ENCODE measurements around the gene SRF. TPM values are rescaled to one million over a fixed set of nuclear protein-coding genes. Genes with fewer than 3 reads are reported as not detected.
A peak's percentile ranks its signal among the peaks of the same experiment; 100 is the strongest.

SRF gene
- total and polyA plus RNA-seq, 2 donors (not counting 3 experiments of a cell fraction or from before 2014, with no cell fraction given): 34.4 to 55.8 TPM

- intact Hi-C loops (cut with micrococcal nuclease): loop anchor here (5.0 kb wide), 1 partner anchor 84 kb away; the partner anchor contains the start of genes KLC4 and MRPL2
- Histone ChIP-seq H3K9me1 (replicated peaks; ENCODE audit: control insufficient read depth, extremely low read depth, insufficient read depth, low read length) (no peaks in the 10 kb centered on the region), H3K4me1 (ENCODE audit: control insufficient read depth, extremely low read depth, insufficient read depth, low read length) (no peaks in the 10 kb centered on the region), H4K20me1 (replicated peaks; ENCODE audit: control insufficient read depth, extremely low read depth, insufficient read depth, low read length) (no peaks in the 10 kb centered on the region), H3K36me3 (ENCODE audit: control insufficient read depth in 2 of 2, extremely low read depth in 1 of 2, insufficient read depth in 2 of 2, low read length in 2 of 2) (no peaks in the 10 kb centered on the region), H3K27me3 (ENCODE audit: control insufficient read depth in 2 of 2, insufficient read depth in 2 of 2, low read length in 2 of 2) (no peaks in the 10 kb centered on the region), H3K9ac (replicated peaks; ENCODE audit: extremely low read depth, insufficient read depth, low read length) (no peak overlapping the region), H2AFZ (ENCODE audit: low read depth, low read length) (no peak overlapping the region), H3K4me3 (replicated peaks in 1 of 3; ENCODE audit: insufficient read depth in 1 of 3, low read depth in 1 of 3, low read length in 3 of 3) (no peak overlapping the region), H3K4me2 (ENCODE audit: insufficient read depth, low read length) (no peak overlapping the region), H3K27ac (ENCODE audit: insufficient read depth, low read depth, low read length) (no peak overlapping the region), H3K79me2 (ENCODE audit: control insufficient read depth, insufficient read depth, low read length) (no peaks in the 10 kb centered on the region), H3K9me3 (replicated peaks; ENCODE audit: control insufficient read depth, insufficient read depth, low read length) (no peaks in the 10 kb centered on the region)
- BruUV-seq (replicated peaks): TSS peak; percentile 19
- TF ChIP-seq JUN (IDR thresholded peaks at IDR 0.05; ENCODE audit: borderline replicate concordance, insufficient read depth, insufficient read length, low read depth) (no peak), POLR2AphosphoS5 (IDR thresholded peaks at IDR 0.05; ENCODE audit: insufficient read depth, low read depth, low read length) (no peak)
- dilution Hi-C loops (cut with MboI; ENCODE audit: extremely low pct_ligation_motif_present, low sequenced_read_pairs): no loop called here
- CTCF ChIA-PET: no interaction called here
- POLR2A ChIA-PET: no interaction called here
- FAIRE-seq (no peak), DNase-seq (ENCODE audit: low read depth, low spot score) (no peak)
Measured at GRCh38 chr6:43141644-43142043, 29.4 kb upstream of the SRF start.

GRCh38 chr6:43142101-43142500 lies 29.0 kb upstream of the SRF start:
- Histone ChIP-seq H3K27ac (ENCODE audit: insufficient read depth, low read depth, low read length) (no peak overlapping the region), H3K9me3 (replicated peaks; ENCODE audit: control insufficient read depth, insufficient read depth, low read length) (no peaks in the 10 kb centered on the region), H3K27me3 (ENCODE audit: control insufficient read depth in 2 of 2, insufficient read depth in 2 of 2, low read length in 2 of 2) (no peaks in the 10 kb centered on the region), H3K9ac (replicated peaks; ENCODE audit: extremely low read depth, insufficient read depth, low read length) (no peak overlapping the region), H2AFZ (ENCODE audit: low read depth, low read length) (no peak overlapping the region), H3K36me3 (ENCODE audit: control insufficient read depth in 2 of 2, extremely low read depth in 1 of 2, insufficient read depth in 2 of 2, low read length in 2 of 2) (no peaks in the 10 kb centered on the region), H3K4me2 (ENCODE audit: insufficient read depth, low read length) (no peak overlapping the region), H3K79me2 (ENCODE audit: control insufficient read depth, insufficient read depth, low read length) (no peaks in the 10 kb centered on the region), H4K20me1 (replicated peaks; ENCODE audit: control insufficient read depth, extremely low read depth, insufficient read depth, low read length) (no peaks in the 10 kb centered on the region), H3K4me1 (ENCODE audit: control insufficient read depth, extremely low read depth, insufficient read depth, low read length) (no peaks in the 10 kb centered on the region), H3K4me3 (replicated peaks in 1 of 3; ENCODE audit: insufficient read depth in 1 of 3, low read depth in 1 of 3, low read length in 3 of 3) (no peak overlapping the region), H3K9me1 (replicated peaks; ENCODE audit: control insufficient read depth, extremely low read depth, insufficient read depth, low read length) (no peaks in the 10 kb centered on the region)
- BruUV-seq (replicated peaks): no TSS peak
- POLR2A ChIA-PET: no interaction called here
- no peak for TF ChIP-seq JUN (IDR thresholded peaks at IDR 0.05; ENCODE audit: borderline replicate concordance, insufficient read depth, insufficient read length, low read depth)
- TF ChIP-seq FOS (IDR thresholded peaks at IDR 0.05; ENCODE audit: borderline replicate concordance, insufficient read depth, low read length): no peak
- TF ChIP-seq, protein P1, sequence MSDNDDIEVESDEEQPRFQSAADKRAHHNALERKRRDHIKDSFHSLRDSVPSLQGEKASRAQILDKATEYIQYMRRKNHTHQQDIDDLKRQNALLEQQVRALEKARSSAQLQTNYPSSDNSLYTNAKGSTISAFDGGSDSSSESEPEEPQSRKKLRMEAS (IDR thresholded peaks at IDR 0.05; ENCODE audit: insufficient read depth, insufficient read length): no peak
- TF ChIP-seq EZH2 (IDR thresholded peaks at IDR 0.05; ENCODE audit: borderline replicate concordance, low read depth, low read length, severe bottlenecking): no peak
- TF ChIP-seq GATA2 (IDR thresholded peaks at IDR 0.05; ENCODE audit: insufficient read depth, insufficient read length, low read depth, low read length): no peak
- no peak for TF ChIP-seq MYC (IDR thresholded peaks at IDR 0.05; ENCODE audit: low read depth, low read length)
- TF ChIP-seq, protein P2, sequence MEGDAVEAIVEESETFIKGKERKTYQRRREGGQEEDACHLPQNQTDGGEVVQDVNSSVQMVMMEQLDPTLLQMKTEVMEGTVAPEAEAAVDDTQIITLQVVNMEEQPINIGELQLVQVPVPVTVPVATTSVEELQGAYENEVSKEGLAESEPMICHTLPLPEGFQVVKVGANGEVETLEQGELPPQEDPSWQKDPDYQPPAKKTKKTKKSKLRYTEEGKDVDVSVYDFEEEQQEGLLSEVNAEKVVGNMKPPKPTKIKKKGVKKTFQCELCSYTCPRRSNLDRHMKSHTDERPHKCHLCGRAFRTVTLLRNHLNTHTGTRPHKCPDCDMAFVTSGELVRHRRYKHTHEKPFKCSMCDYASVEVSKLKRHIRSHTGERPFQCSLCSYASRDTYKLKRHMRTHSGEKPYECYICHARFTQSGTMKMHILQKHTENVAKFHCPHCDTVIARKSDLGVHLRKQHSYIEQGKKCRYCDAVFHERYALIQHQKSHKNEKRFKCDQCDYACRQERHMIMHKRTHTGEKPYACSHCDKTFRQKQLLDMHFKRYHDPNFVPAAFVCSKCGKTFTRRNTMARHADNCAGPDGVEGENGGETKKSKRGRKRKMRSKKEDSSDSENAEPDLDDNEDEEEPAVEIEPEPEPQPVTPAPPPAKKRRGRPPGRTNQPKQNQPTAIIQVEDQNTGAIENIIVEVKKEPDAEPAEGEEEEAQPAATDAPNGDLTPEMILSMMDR (IDR thresholded peaks at IDR 0.05; ENCODE audit: extremely low read depth in 1 of 2, insufficient read depth in 1 of 2, low read depth in 1 of 2, low read length in 2 of 2): no peak
- TF ChIP-seq POLR2A (IDR thresholded peaks at IDR 0.05; ENCODE audit: low read depth, low read length): no peak
- TF ChIP-seq POLR2AphosphoS5 (IDR thresholded peaks at IDR 0.05; ENCODE audit: insufficient read depth, low read depth, low read length): no peak
- CTCF ChIA-PET: interaction anchor here (0.8 to 2.1 kb wide), 3 partner anchors 18 to 227 kb away, joined by 3 to 22 read pairs (median 4); partner anchors contain the start of gene PTK7
- DNase-seq (ENCODE audit: low read depth, low spot score) (no peak), FAIRE-seq (no peak)
- intact Hi-C loops (cut with micrococcal nuclease) (loop anchor here (5.0 kb wide), 1 partner anchor 85 kb away; the partner anchor contains the start of genes KLC4 and MRPL2), dilution Hi-C loops (cut with MboI; ENCODE audit: extremely low pct_ligation_motif_present, low sequenced_read_pairs) (no loop called here)
